GM19240 (cell line): ENCODE data around the gene SMIM20.
"Not testable (repeated sequence)": the region's sequence is repeated elsewhere in the genome, so short reads cannot be mapped to it uniquely, and the experiment has no call there.

Experiments
- DNase-seq: peaks from one replicate; pipeline ENCODE4 v3.0.0; 2011; ENCODE audit warnings: low spot score; ENCODE audit not compliant: insufficient read length

SMIM20 gene

DNA sequence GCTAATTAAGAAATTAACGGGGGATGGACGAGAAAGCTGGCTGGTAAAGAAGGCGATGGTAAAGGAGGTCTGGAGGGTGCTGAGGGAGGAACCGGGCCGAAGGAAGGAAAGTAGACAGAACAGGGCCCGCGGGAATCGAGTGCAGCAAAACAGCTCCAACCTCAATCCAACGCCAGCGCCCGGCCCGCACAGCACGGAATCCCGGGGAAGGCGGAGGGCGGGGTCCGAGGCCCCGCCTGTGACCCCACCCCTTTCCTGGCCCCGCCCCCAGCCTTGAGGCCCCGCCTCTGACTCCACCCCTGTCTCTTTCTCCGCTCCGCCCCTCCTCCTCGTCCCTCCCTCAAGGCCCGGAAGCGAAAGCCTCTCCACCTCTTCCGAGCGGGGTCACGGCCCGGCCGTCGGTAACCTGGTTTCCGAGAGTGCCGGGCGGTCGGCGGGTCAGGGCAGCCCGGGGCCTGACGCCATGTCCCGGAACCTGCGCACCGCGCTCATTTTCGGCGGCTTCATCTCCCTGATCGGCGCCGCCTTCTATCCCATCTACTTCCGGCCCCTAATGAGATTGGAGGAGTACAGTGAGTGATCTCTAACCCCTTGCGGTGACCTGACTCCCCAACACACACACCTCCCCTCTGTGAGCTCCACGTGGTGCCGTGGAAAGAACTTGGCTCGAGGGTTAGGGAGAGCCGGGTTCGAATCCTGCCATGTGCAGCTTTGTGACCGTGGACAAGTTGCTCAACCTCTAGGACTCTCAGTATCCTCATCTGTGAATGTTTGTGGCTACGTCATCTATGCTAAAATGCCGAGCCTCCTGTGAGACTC lies at the start of gene SMIM20:
Gene SMIM20, plus strand, starts transcription at position 370 of the 819 bp plus-strand sequence. Its CDS starts 94 bp downstream, at position 464.
- peak; percentile 91 for DNase-seq

DNA sequence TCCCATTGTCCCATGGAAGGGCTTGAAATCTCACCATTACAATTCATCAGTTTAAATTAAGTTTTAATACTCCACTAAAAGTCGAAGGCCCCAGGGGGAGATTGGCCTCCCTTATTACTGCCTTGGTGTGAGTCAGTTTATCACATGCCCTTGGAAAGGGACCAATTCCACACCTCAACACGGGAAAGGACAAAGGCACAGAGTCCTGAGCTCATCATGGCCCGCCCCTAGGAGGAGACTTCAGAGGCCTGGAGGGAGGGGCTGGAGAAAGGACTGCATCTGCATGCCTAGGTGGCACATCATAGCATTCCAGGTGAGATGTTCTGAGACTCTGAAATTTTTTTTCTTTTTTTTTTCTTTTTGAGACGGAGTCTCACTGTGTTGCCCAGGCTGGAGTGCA lies 48.4 kb upstream of the SMIM20 start:
- DNase-seq, result no peak

DNA sequence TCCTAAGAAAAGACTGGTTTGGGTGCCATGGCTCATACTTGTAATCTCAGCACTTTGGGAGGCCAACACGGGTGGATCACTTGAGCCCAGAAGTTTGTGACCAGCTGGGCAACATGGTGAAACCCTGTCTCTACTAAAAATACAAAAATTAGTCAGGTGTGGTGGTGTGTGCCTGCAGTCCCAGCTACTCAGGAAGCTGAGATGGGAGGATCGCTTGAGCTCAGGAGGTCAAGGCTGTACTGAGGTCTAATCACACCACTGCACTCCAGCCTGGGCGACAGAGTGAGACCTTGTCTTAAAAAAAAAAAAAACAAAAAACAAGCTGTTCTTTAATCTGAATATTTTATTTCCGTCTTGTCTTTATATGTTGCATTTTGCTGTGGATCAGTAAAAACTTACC lies 47.6 kb upstream of the SMIM20 start:
- not testable (repeated sequence) for DNase-seq

DNA sequence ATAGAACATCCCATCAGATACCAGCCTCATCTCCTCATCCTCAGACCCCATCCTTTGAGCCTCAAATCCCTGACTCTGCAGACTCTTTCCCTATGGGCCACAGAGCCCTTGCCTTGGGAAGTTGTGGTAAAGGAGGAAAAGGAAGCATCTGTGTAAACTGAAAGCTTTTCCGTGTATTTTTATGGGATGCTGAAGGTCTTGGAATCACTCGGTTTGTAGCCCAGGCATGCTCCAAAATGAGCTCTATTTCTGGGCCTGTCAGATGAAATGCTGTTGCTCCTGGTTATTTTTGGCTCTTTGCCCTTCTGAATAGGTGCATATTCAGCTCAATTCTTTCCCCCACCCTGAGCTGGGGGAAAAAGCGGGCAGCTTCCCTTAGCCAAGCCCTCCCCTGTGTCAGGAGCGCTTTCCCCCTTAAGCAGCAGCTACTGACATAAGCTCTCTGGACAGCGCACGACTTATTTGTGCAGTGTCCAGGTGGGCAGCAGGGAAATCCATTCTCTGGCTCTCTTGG lies 46.2 kb upstream of the SMIM20 start:
- no peak for DNase-seq

DNA sequence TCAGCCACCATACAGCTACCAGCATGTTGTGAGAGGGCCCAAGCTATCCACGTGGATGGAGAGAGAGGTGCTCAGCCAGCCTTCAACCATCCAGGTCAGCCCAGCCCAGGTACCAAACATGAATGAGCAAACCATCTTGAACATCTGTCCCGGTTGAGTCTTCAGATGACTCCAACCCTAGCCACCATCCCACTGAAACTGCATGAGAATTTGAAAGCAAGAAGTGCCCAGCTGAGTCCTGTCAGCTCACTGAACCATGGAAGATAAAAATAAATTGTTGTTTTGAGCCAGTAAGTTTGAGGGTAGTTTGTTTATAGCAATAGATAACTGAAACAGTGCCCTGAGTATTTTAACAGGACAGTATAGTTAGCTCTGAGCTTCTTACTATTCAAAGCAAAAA lies 43.9 kb upstream of the SMIM20 start:
- DNase-seq, result no peak

DNA sequence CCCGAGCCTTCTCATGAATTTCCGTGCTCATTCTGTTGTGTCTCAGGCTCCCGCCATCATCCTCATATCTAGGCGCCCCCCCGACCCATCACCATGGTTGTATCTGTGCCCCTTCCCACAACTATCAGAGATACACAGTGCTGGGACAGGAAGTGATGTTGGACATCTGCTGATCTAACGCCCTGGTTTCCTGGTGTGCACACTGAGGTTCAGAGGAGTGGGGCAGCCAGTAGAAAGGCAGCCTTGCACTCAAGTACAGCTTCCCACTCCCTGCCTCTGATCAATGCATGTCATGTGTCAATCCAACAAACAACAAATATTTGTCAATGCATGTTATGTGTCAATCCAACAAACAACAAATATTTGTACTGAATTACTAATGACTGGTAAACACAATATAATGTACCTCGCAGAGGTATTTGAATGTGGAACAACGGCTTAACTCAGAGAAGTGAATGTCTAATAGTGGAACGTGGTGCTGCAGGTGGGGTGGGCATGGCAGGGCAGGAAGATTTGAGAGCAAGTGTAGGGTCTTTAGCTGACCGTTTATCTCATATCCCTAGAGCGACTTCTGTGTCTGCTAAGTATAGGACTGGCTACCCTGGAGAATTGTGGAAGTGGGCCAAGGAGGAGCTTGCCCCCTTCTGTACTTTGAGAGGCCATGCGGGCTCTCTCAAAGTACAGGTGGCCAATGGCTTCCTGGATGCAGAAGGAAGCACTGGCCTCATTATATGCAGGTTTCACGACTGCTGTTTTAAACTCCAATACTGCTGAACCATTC lies 41.0 kb upstream of the SMIM20 start:
- no peak for DNase-seq

DNA sequence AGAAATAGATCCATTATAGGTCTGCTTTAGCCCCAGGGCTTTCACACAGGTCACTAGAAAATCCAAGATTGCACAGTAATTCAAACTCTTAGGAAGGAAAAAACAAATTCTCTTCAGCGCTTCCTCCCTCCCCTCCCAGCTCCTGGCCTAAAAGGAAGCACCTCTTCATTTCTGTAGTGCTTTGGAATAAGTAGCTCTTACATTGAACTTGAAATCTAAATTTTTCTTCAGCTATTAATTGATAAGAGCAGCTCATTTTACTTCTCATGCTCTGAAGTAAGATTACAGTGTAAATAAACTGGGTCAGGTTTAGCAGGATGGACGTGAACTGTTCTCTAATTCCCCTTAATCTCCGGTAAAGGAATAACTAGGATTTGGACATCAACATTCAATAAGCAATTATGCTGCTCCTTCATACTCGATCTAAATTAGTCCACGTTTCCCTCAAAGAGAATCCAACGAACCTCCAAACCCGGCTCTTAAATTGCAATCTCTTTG lies 40.3 kb upstream of the SMIM20 start:
- no peak for DNase-seq

DNA sequence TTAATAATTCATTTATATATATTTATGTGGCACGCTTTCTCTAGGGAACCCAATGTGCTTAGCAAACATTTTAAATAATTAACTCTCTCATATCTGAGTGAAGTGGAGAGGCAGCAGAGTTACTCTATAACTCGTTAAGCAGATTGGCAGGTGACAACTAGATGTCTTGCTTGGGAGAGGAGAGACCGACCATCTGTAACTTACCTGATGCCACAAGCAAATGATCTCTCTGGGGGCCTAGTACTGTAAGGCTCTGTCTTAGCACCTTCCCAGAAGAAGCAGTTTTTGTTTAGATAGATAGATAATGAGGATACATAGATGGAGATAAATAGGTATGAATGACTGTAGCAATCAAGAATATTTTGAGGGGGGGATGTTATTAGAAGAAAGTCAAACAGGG lies 39.4 kb upstream of the SMIM20 start:
- no peak for DNase-seq

DNA sequence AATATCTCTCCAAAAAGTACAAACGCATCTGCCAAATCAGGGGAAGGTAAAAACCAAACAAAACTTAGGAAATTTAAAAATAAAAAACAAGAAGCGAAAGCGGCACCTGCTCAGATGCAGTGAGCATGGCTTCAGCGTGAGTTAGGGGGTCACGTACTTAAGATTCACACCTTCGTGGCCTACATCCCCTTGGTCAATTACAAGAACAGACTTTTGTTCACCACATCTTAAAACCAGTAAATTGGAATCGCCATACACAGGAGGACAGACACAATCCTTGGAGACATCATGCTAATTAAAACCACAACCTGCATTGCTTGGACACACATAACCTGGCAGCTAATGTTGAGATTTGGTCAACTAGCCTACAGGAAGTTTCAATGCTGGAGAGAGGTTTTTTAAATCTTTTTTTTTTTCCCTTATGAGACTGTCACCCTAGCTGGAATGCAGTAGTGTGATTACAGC lies 38.7 kb upstream of the SMIM20 start:
- DNase-seq, result no peak

DNA sequence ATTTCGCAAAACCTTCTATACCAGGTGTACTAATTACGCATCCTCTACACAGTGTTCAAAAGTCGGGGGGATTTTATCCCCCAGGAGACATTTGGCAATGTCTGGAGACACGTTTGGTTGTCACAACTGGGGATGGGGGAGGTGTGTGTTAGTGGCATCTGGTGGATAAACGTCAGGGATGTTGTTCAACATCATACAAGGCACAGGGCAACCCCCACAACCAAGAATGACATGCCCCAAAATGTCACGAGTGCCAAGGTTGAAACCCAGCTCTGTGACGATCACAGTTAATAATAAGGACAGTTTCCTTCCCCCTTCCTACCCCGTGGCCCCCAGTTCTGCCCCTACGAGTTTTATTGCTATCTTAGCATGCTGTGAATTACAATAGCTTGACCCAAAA lies 35.3 kb upstream of the SMIM20 start:
- no peak for DNase-seq

DNA sequence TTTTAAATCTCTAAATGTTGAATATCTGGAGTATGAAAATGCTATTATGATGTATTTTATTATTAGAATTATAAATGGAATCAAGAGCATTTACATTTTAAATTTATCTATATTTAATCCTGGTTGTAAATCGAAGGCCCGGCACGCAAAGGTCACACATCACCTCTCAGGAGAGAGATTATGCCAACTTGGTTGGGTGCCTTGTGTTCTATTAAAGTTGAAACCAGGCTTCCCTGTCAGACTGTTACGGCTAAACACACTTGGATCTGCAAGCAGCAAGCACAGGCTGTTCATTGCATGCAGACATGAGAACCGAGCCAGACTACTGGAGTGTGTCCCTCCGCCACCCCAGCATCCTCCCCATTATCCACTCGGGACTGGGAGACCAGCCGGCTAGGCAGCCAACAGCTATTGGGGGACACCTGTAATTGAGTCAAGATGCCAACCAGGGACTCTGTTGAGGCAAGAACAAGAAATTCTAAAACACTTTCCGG lies 34.9 kb upstream of the SMIM20 start:
- DNase-seq, result no peak

DNA sequence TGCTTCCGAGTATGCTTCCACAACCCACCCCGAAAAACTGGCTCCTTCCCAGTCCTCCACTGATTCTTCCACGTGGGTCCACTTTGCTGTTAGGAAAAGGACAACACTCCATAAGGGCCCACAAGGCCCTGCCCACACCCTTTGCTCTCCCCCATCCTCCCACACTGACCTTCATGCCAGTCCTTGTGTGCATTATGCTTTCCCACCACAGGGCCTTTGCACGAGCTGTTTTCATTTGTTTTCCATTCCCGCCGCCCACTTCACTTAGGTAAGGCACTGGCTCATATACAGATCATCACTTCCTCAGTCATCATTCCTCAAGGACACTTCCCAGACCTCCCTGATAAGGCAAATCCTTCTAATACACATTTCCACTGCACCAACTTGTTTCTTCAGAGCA lies 34.4 kb upstream of the SMIM20 start:
- DNase-seq, result no peak

DNA sequence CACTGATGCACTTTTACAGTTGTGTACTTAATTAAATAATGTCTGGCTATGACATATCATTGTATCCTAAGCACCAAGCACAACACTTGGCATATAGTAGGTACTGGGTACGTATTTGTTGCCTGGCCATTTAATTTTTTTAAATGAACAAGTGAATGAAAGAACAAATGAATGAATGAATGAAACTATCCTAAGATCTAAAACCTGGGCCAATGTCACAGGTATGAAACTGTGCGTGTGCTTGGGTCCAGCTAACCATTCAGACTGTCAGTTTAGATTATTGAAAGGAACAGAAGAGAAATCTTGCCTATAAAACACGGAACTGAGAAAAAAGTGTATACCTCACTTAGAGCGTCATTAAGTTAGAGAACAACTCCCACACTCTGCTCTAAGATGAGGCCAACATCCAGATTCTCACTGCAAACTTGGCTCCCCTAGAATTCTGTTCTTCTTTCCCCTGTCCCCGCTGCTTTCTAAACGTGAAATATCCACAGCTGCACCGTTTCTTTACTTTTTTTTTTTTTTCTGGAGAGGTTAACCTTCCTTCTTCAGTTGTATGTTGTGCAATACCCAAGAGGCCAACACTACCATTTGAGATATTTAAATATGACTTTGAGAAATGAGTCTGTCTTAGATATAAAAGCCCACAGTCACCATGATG lies 33.9 kb upstream of the SMIM20 start:
- DNase-seq, result no peak

DNA sequence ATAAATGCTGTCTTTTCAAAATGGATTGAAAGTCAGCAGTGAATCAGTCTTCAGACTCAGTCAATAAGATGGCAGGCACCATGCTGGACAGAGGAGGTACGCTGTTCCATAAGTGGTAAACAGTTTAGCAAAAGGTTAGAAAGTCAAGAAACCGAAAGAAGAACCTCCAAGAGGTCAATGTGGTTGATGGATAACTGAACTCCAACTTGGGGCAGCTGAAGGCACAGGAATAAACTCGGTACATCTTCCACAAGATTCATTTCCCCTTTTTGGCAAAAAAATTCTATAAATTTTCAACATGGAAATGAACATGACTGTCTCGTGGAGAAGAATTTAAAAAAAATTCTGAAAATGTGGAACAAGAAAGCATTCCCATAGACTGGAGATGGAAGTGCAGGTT lies 32.8 kb upstream of the SMIM20 start:
- no peak for DNase-seq

DNA sequence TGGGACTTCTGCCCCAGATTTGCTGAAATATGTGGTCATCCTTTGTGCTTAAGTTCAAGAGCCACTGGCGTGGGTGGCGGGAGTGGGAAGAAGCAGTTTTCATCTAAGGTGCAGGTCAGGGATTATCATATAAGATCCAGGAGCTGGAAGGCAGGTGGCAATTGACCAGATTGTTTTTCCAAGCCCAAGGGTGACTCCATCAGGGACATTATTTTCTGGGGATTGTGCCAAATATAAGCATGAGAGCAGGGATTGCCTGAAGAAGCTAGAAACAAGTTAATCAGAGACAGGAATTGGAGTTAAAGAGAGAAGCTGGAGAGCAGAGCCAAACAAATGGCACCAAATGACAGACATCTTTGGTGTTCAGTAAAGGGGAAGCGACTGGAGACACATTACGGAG lies 31.8 kb upstream of the SMIM20 start:
- DNase-seq, result no peak

DNA sequence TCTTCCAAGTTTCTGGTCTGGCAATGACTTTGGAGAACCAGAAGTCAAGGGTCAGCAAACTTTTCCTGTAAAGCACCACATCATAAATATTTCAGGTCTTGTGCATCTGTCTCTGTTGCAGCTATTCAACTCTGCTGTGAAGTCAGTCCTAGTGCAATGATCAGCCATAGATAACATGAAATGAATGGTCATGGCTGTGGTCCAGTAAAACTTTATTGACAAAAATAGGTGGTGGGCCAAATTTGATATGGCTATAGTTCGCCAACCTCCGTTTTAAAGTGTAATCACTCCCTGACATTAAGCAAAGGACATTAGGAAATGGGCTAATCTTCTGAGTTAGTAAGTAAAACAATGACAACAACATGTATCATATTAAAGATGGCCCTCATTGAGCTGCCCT lies 30.5 kb upstream of the SMIM20 start:
- no peak for DNase-seq

DNA sequence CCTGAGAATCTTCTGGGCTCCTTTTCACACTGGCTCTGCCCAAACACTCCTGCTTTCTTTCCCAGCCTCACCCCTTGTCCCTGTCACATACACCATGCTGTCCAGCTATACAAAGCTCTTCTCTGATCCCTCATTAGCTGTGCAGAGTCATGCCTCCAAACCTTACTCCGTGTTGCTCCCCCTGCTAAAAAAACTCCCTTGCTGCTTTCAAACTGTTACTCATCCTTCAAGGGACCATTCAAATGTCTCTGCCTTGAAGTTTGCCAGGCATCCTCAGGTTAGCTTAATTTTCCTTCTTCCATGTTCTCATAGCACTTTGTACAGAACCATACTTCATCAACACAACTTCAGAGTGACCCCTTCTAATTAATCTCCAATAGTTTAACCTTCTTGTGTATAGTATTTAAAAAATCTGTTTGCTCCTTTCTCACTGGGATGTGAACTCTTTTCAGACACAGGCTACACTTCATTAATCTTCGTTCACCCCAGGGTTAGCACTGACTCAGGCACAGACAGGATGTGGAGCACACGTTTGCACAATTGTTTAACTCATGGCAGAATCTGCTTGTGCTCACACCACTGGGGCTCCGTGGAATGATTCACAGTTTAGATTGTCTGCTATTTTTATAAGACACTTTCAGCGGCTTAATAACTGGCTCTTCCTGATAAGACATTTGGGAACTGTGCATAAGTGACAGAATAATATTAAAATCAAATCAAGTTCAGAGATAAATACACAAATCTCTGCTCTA lies 29.8 kb upstream of the SMIM20 start:
- DNase-seq, result no peak

DNA sequence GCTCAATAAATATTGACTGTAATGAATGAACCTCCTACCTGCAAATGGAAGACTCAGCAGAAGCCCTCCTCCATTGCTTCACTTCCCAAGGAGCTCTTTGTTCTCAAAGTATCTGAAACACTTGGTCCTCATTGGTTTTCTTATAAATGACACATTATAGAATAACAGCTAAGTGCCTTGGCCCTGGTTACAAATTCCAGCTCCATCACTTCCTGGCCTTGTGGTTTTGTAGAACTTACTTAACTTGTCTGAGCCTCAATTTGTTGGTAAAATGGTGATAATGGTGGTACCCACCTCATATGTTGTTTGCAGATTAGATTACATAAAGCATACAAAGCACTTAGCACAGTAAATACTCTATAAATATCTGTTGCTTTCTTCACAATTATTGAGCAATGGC lies 25.2 kb upstream of the SMIM20 start:
- no peak for DNase-seq

DNA sequence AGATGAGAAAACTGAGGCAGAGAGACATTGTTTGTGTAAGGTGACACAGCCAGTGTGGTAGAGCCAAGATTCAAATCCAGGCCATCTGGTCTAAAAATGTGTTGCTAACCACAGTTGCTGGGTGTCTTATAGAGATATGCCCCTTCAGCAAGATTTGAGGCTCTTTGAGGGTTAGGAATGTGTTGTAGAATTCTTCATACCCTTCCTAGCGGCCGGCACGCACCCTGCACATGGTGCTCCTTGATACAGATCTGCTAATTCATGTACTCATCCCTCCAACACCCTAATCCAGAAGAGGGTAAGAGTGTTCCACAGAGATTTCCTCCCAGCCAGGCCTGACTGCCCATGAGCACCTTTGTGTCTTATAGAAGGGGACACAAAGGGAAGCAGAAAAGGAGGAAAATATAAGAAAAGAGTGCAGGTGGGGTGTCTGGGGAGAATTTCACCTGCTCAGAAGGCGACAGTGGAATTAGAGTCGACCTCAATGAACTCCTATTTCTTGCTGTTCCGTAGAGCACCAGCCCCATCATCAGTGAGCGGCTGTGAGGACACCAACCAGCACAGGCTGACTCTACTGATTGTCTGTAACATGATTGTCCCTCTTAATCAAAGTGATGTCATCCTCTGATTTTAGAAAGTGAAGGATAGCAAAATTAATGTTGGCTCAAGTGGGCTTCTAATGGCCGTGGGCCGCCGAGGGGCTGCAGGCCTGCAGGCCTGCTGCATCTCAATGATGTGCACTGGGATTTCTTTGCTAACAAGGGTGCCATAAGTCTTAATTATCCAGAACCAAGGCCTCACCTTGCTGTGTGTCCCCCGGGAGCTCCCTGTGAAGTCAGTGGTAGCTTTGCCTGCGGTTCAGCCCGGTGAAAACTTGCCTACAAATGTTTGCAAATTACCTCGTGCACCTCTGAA lies 24.2 kb upstream of the SMIM20 start:
- no peak for DNase-seq
